ENCODE data around the gene ARID5B.

DNA sequence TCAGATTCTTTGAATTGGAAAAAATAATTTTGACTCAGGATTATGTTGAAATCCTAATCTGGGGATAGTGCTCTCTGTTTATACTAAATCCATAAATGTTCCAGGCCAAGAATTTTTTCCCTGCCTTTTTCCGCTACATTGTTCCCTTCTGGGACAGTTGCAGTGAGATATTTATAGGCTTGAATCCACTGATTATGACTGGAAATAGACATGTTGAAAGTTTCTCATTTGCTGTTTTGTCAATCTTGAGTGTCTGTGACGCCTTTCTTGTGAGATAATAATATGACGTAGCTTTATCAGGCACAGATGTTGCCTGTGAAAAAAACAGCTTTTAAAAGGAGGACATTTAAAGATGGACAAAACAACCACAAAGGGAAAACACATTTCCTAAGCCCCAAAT lies 155.9 kb downstream of the ARID5B start:
- no peak for TF ChIP-seq POLR2A (IDR thresholded peaks at IDR 0.05)
- TF ChIP-seq, protein P1, sequence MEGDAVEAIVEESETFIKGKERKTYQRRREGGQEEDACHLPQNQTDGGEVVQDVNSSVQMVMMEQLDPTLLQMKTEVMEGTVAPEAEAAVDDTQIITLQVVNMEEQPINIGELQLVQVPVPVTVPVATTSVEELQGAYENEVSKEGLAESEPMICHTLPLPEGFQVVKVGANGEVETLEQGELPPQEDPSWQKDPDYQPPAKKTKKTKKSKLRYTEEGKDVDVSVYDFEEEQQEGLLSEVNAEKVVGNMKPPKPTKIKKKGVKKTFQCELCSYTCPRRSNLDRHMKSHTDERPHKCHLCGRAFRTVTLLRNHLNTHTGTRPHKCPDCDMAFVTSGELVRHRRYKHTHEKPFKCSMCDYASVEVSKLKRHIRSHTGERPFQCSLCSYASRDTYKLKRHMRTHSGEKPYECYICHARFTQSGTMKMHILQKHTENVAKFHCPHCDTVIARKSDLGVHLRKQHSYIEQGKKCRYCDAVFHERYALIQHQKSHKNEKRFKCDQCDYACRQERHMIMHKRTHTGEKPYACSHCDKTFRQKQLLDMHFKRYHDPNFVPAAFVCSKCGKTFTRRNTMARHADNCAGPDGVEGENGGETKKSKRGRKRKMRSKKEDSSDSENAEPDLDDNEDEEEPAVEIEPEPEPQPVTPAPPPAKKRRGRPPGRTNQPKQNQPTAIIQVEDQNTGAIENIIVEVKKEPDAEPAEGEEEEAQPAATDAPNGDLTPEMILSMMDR (IDR thresholded peaks at IDR 0.05), result no peak
